Smooth muscle cell (in vitro differentiated cells): ENCODE data around the gene KIF20B. TPM values are rescaled to one million over a fixed set of nuclear protein-coding genes. Genes with fewer than 3 reads are reported as not detected.
A peak's percentile ranks its signal among the peaks of the same experiment; 100 is the strongest.

ENCODE experiments used
- DNase-seq: peaks from one replicate; lab custom pipeline; 2025; ENCODE audit not compliant: unreplicated experiment; lab: John Stamatoyannopoulos, UW
- H2AFZ ChIP-seq: fragments of 200-600 bp; sonication (generic); 2 replicates; pipeline ENCODE4 v1.6.0; 2016; ENCODE audit warnings: antibody characterized with exemption, low read depth, mild to moderate bottlenecking
- H3F3A ChIP-seq: fragments of 200-600 bp; sonication (generic); 2 replicates; pipeline ENCODE4 v1.6.0; 2017; ENCODE audit warnings: antibody characterized with exemption, low read depth
- H3K27ac ChIP-seq: fragments of 200-600 bp; sonication (generic); 2 replicates; pipeline ENCODE4 v1.5.1; 2016; ENCODE audit warnings: low read depth, mild to moderate bottlenecking
- H3K27me3 ChIP-seq: fragments of 200-600 bp; sonication (generic); 2 replicates; pipeline ENCODE4 v1.6.1; 2016; ENCODE audit warnings: low read depth, mild to moderate bottlenecking
- H3K36me3 ChIP-seq: fragments of 200-600 bp; sonication (generic); 2 replicates; pipeline ENCODE4 v1.5.1; 2016; ENCODE audit warnings: low read depth
- H3K4me1 ChIP-seq: fragments of 200-600 bp; sonication (generic); 2 replicates; pipeline ENCODE4 v1.5.1; 2016; ENCODE audit warnings: low read depth
- H3K4me2 ChIP-seq: fragments of 200-600 bp; sonication (generic); 2 replicates; pipeline ENCODE4 v1.6.0; 2016; ENCODE audit warnings: mild to moderate bottlenecking
- H3K4me3 ChIP-seq: fragments of 200-600 bp; sonication (generic); 2 replicates; pipeline ENCODE4 v1.5.1; 2016; ENCODE audit warnings: mild to moderate bottlenecking
- H3K79me2 ChIP-seq: fragments of 200-600 bp; sonication (generic); 2 replicates; pipeline ENCODE4 v1.6.0; 2016; ENCODE audit warnings: low read depth, mild to moderate bottlenecking
- H3K9ac ChIP-seq: fragments of 200-600 bp; sonication (generic); 2 replicates; pipeline ENCODE4 v1.6.0; 2016; ENCODE audit warnings: low read depth
- H3K9me3 ChIP-seq: fragments of 200-600 bp; sonication (generic); replicated peaks from 2 replicates; pipeline ENCODE4 v1.5.1; 2016; ENCODE audit warnings: low read depth
- H4K20me1 ChIP-seq: fragments of 200-600 bp; sonication (generic); 2 replicates; pipeline ENCODE4 v1.6.0; 2016; ENCODE audit warnings: low read depth
- WGBS: methylation state at CpG from one replicate; pipeline ENCODE4 v1.1.7; 2016; ENCODE audit warnings: low lambda C conversion rate; 5-methylcytosine and 5-hydroxymethylcytosine counted together
- polyA plus RNA-seq: library from polyadenylated mRNA; unstranded; fragments of >200 nt; fragmentation: Nextera tagmentation; extraction: Ambion mirVana; gene quantifications from 2 replicates; pipeline ENCODE4 v1.2.1, GENCODE V29; 2016
- total RNA-seq: library from RNA; depleted of rRNA; stranded (reverse); fragments of >200 nt; gene quantifications from 2 replicates; pipeline ENCODE4 v1.2.3, GENCODE V29; 2014
- TF ChIP-seq, protein P1 (sequence below): fragments of 200-600 bp; sonication (generic); IDR thresholded peaks from 2 replicates; pipeline ENCODE4 v1.5.1; 2017; ENCODE audit warnings: borderline replicate concordance, mild to moderate bottlenecking, antibody characterized with exemption; ENCODE audit not compliant: insufficient read depth, poor library complexity, severe bottlenecking

The KIF20B gene
- total and polyA plus RNA-seq, 2 experiments from 2014 or later, result 4.5 to 6.0 TPM

DNA sequence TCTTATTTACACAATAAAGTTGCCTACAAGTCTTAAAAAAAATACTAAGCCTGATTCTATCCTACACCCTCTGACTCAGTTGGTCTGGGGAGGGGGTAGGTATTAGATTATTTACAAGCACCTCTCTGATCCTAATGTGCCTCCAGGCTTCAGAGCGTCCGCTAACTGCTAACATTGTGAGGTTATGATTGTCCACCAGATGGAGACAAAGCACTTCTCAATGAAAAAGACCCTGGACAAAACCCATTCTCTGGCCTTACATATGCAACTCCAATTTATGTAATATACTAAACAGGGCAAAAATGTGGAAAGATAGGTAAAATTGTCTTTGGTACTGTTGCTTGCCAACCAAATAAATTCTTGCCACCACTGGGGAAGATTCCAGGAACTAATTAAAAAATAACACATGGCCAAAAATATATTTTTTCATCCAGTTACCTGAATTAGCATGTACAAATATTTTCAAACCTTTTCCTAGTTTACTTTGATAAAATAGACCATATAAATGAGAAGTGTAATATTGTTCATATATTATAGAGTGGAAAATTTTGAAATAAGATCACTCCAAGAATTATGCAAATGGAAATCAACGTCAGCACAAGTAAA is 92.4 kb downstream of the KIF20B start:
- no peak overlapping the region for H3K9ac ChIP-seq
- H4K20me1 ChIP-seq, result no peaks in the 10 kb centered on the region
- no peaks in the 10 kb centered on the region for H3K27me3 ChIP-seq
- H3K4me1 ChIP-seq, result no peaks in the 10 kb centered on the region
- H3K9me3 ChIP-seq, result no peaks in the 10 kb centered on the region
- no peak overlapping the region for H3K4me3 ChIP-seq
- no peaks in the 10 kb centered on the region for H3K36me3 ChIP-seq
- TF ChIP-seq, protein P1, sequence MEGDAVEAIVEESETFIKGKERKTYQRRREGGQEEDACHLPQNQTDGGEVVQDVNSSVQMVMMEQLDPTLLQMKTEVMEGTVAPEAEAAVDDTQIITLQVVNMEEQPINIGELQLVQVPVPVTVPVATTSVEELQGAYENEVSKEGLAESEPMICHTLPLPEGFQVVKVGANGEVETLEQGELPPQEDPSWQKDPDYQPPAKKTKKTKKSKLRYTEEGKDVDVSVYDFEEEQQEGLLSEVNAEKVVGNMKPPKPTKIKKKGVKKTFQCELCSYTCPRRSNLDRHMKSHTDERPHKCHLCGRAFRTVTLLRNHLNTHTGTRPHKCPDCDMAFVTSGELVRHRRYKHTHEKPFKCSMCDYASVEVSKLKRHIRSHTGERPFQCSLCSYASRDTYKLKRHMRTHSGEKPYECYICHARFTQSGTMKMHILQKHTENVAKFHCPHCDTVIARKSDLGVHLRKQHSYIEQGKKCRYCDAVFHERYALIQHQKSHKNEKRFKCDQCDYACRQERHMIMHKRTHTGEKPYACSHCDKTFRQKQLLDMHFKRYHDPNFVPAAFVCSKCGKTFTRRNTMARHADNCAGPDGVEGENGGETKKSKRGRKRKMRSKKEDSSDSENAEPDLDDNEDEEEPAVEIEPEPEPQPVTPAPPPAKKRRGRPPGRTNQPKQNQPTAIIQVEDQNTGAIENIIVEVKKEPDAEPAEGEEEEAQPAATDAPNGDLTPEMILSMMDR, result peak; percentile 88
- H3K27ac ChIP-seq, result no peak overlapping the region
- no peak for DNase-seq
- no peaks in the 10 kb centered on the region for H3K79me2 ChIP-seq
- H3K4me2 ChIP-seq, result no peak overlapping the region
- H2AFZ ChIP-seq, result no peak overlapping the region
- WGBS, result 35% methylated on average over 3 of the region's 3 CpGs
- no peaks in the 10 kb centered on the region for H3F3A ChIP-seq

DNA sequence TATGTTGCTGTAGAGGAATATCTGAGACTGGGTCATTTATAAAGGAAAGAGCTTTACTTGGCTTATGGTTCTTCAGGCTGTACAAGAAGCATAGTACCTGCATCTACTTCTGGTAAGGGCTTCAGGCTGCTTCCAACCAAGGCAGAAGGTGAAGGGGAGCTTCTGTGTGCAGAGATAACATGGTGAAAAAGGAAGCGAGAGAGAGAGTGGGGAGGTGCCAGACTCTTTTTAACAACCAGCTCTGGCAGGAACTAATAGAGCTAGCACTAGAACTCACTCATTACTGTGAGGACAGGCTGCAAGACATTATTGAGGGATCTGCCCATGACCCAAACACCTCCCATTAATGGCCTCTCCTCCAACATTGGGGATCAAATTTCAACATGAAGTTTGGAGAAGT is 94.5 kb downstream of the KIF20B start:
- 75% methylated on average over 1 of the region's 1 CpG for WGBS

DNA sequence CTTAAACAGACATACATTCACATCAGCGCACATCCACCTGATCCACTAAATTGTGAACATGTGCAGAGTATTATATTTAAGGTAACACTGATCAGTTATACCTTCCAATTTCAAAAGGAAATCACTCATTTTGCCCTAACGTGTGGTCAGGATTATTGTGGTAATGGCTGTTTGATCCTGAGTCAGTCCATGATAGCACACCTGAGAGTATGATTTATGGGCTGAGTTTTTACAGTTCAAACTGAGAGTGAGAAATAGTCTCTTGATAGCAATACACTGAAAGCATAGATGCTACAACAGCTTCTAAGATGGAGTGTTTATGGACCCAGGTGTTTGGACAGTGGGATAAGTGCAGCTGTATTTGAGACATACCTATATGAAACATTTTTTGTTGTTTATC is 96.7 kb downstream of the KIF20B start:
- Histone ChIP-seq H2AFZ (no peak overlapping the region), H3K4me1 (no peaks in the 10 kb centered on the region), H3F3A (no peaks in the 10 kb centered on the region), H4K20me1 (no peaks in the 10 kb centered on the region), H3K79me2 (no peaks in the 10 kb centered on the region), H3K4me2 (no peak overlapping the region), H3K27ac (no peak overlapping the region), H3K9ac (no peak overlapping the region), H3K27me3 (no peaks in the 10 kb centered on the region), H3K36me3 (no peaks in the 10 kb centered on the region), H3K4me3 (no peak overlapping the region), H3K9me3 (no peaks in the 10 kb centered on the region)
- WGBS, result 60% methylated on average over 2 of the region's 2 CpGs
- no peak for DNase-seq
- TF ChIP-seq, protein P1, result no peak

More for the DNA sequence above, 94.5 kb downstream of the KIF20B start:
- TF ChIP-seq, protein P1, result no peak
- Histone ChIP-seq H2AFZ (no peak overlapping the region), H3K9me3 (no peaks in the 10 kb centered on the region), H3F3A (no peaks in the 10 kb centered on the region), H3K4me2 (no peak overlapping the region), H3K36me3 (no peaks in the 10 kb centered on the region), H3K79me2 (no peaks in the 10 kb centered on the region), H3K4me1 (no peaks in the 10 kb centered on the region), H4K20me1 (no peaks in the 10 kb centered on the region), H3K27ac (no peak overlapping the region), H3K27me3 (no peaks in the 10 kb centered on the region), H3K4me3 (no peak overlapping the region), H3K9ac (no peak overlapping the region)
- DNase-seq, result no peak

DNA sequence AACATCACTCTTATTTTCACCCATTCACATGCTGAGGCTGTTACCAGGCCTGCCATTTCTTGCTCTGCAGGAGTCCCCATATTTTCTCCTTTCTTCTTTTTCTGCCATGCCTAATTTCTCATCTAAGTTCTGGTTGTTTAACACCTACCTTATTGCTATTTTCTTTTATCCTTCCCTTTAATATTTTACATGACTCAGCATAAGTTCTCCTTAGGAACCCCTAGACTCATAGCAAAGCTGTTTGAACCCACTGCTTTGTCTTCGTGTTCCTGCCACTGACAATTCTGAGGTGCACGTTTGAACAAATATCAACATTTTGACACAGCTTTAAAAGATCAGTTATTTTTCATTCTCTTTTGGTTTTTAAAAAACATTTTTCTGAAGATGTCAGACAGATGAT is 98.2 kb downstream of the KIF20B start:
- no peak overlapping the region for H2AFZ ChIP-seq
- no peaks in the 10 kb centered on the region for H3K4me1 ChIP-seq
- 88% methylated on average over 2 of the region's 2 CpGs for WGBS
- no peaks in the 10 kb centered on the region for H4K20me1 ChIP-seq
- no peaks in the 10 kb centered on the region for H3F3A ChIP-seq
- no peak overlapping the region for H3K9ac ChIP-seq
- H3K27ac ChIP-seq, result no peak overlapping the region
- no peaks in the 10 kb centered on the region for H3K79me2 ChIP-seq
- no peaks in the 10 kb centered on the region for H3K36me3 ChIP-seq
- no peak overlapping the region for H3K4me2 ChIP-seq
- DNase-seq, result no peak
- H3K4me3 ChIP-seq, result no peak overlapping the region
- TF ChIP-seq, protein P1, result no peak
- no peaks in the 10 kb centered on the region for H3K27me3 ChIP-seq
- H3K9me3 ChIP-seq, result no peaks in the 10 kb centered on the region
